Kidney epithelial cell (primary cell): ENCODE results near the gene SYCP2L. TPM values are rescaled to one million over a fixed set of nuclear protein-coding genes. Genes with fewer than 3 reads are reported as not detected.

Experiments
- DNase-seq: peaks from one replicate; pipeline ENCODE4 v3.0.0-alpha.2; 2010; ENCODE audit warnings: low read depth
- H3K27me3 ChIP-seq: 2 replicates; pipeline ENCODE4 v1.6.0; 2011; ENCODE audit warnings: low read length; ENCODE audit not compliant: control insufficient read depth, insufficient read depth
- H3K36me3 ChIP-seq: 2 replicates; pipeline ENCODE4 v1.5.1; 2011; ENCODE audit warnings: low read length; ENCODE audit not compliant: control insufficient read depth, insufficient read depth
- H3K4me3 ChIP-seq: 2 replicates; pipeline ENCODE4 v1.5.1; 2011; ENCODE audit warnings: low read depth, mild to moderate bottlenecking, control low read depth, low read length
- CTCF ChIP-seq: IDR thresholded peaks from 2 replicates; pipeline ENCODE4 v1.5.1; 2011; ENCODE audit warnings: mild to moderate bottlenecking, moderate library complexity, low read length, control low read depth, inconsistent platforms; ENCODE audit not compliant: insufficient read depth, poor library complexity, severe bottlenecking
- total RNA-seq: library from RNA; depleted of rRNA; stranded (reverse); fragments of >200 nt; gene quantifications from 2 replicates; pipeline ENCODE4 v1.2.3, GENCODE V29; 2015

Gene SYCP2L
- total RNA-seq, 1 donor from 2014 or later, result 0.71 TPM

DNA sequence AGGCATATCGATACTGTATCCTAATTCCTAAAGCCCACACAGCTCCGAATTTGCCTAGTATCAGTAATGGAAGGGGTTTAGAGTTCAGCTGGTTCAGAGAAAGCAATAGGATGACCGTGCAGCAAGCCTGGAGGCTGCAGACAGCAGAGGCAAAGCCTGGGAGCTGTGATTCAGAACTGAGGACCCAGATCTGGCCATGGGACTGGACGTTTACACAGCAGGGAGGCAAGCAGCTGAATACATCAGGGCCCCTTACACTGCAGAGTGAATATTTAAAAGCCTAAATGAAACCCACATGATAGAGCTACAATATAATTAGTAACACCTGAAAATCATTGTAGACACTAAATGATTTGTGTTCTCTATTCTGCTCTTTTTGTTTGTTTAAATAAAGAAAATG is 119.2 kb downstream of the SYCP2L start:
- DNase-seq, result no peak
- H3K27me3 ChIP-seq, result no peaks in the 10 kb centered on the region
- H3K4me3 ChIP-seq, result no peak overlapping the region
- TF ChIP-seq CTCF, result no peak
- no peaks in the 10 kb centered on the region for H3K36me3 ChIP-seq

DNA sequence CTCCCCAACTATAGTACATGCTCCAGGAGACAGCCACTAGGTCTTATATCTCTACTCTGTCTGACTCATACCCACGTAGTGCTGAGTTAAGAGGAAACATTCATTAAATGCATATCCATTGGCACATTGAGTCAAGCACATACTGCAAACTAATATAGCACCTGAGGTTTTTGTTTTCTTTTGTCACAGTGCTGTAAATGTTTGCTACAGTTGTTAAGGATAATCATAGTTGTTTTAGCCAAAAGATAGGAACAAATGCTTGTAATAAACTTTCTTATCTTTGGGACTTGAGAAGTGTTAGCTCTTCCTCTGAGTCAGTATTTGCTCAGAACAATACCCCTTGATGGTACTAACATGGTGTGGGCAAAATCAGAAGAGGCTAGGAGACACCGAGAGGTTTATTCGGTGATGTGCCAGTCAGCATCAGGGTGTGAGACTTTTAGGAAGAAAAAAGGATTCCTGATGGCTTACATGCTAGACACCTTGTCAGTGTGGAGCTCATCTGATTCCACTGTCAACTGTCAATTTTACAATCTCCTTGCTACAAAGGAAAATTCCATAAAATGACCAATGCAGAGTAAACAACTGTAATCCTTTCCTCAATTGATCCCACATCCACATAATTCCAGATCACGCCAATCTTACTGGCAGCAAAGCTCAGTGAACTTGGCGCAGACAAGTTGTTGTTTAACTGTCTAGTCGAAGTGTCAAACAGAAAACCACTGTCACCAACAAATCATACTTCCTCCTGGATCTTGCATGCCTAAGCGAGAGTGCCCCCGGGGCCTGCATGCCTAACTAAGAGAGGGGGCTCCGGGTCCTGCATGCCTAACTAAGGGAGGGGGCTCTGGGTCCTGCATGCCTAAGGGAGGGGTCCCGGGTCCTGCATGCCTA is 121.1 kb downstream of the SYCP2L start:
- H3K27me3 ChIP-seq, result no peaks in the 10 kb centered on the region
- no peak overlapping the region for H3K4me3 ChIP-seq
- no peak for TF ChIP-seq CTCF
- no peaks in the 10 kb centered on the region for H3K36me3 ChIP-seq
- DNase-seq, result peak; percentile 14

DNA sequence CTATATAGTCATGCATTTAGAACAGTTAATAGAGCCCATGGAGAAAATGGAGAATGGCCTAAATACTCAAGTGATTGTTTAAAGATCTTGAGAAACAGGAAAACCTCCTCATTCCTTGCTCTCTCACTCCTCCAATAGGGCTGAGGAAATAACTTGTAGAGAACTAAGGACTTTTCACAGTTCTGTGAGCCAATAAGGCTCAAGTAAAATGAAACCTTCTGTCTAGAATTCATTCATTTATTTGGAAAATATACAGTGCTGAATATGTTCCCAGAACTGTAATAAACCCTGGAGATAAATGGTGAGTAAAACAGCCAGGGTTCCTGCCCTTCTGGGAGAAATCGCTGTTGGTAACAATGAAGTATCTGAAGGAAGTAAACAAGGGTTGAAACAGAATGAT is 122.0 kb downstream of the SYCP2L start:
- no peak for DNase-seq
- TF ChIP-seq CTCF, result no peak
- Histone ChIP-seq H3K27me3 (no peaks in the 10 kb centered on the region), H3K4me3 (no peak overlapping the region), H3K36me3 (no peaks in the 10 kb centered on the region)

DNA sequence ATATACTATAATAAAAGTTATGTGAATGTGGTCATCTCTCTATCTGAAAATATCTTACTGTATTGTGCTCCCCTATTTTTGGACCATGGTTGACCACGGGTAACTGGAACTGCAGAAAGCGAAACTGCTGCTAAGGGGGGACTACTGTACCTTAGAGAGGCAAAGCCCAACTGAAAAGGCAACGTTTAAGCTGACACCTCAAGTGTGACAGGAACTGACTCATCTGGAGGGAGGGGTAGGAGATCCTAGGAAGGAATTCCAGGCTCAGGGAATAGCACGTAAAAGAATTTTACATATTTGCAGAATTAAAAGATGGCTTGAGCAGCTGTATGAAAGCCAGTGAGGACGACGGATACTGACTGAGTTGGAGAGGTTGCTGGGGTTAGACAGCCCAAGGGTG is 122.5 kb downstream of the SYCP2L start:
- no peak for TF ChIP-seq CTCF
- DNase-seq, result peak; percentile 48
- Histone ChIP-seq H3K36me3 (no peaks in the 10 kb centered on the region), H3K27me3 (no peaks in the 10 kb centered on the region), H3K4me3 (no peak overlapping the region)

DNA sequence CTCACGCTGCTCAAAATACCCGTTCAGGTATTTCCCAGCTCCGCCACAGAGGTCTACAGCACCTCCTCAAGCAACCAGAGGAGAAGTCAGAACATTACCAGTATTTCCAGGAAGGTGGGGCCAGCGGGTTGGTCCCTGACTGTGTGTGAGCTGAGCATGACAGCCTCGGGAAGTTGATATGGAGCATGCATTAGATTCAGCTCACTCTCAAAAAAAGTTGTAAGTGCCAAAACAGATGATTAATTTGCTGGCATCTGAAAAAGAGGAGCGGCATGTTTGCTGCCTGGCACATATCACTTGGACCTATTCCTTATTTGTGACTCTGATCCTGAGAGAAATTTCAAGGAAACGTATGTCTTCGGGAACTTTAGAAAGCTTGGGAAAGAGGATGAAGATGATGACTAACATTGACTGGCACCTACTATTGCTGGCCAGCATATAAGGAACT is 125.0 kb downstream of the SYCP2L start:
- Histone ChIP-seq H3K4me3 (no peak overlapping the region), H3K27me3 (no peaks in the 10 kb centered on the region), H3K36me3 (no peaks in the 10 kb centered on the region)
- no peak for TF ChIP-seq CTCF
- DNase-seq, result no peak
